ENCODE results near the gene ZNF37A.
"Not testable (repeated sequence)": the region's sequence is repeated elsewhere in the genome, so short reads cannot be mapped to it uniquely, and the experiment has no call there.

ZNF37A gene

DNA sequence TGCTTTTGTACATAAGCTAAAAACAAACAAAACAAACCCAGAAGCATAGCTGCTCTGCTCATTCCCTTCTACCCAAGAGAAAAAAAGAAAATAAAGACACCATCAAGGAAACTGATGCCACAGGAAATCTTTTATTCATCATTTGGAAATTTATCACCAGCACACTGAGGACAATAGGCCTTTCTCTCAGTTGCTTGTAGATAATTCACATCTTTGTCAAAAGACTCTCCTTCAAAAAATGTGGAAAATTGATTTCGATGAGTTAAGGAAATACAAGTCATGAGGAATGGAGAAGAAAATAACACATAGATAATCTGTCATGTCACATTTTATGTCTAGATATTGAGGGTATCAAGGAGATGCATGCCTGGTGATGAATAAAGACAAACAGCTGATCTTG is 53.5 kb downstream of the ZNF37A start:
- DNase-seq (ENCODE audit: low read depth in 2 of 2) = no peak

DNA sequence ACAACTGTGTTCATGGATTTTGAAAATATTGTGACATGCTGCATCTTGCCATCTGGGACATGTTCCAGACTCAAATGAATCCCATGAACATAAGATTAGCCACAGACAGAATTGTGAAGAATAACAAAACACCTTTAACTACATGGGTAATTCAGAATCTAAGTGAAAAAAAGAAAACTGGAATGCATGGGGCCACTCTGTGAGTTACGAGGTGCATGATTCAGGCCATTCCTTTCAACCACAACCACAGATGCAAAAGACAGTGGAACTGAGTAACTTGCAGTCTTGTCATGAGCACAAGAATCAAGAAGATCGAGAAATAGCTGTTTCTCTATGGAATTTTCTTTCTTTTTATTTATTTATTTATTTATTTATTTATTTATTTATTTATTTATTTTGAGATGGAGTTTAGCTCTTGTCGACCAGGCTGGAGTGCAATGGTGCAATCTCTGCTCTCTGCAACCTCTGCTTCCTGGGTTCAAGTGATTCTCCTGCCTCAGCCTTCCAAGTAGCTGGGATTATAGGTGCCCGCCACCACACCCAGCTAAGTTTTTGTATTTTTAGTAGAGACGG is 56.8 kb downstream of the ZNF37A start:
- DNase-seq (ENCODE audit: low read depth in 2 of 2) = not testable (repeated sequence)

DNA sequence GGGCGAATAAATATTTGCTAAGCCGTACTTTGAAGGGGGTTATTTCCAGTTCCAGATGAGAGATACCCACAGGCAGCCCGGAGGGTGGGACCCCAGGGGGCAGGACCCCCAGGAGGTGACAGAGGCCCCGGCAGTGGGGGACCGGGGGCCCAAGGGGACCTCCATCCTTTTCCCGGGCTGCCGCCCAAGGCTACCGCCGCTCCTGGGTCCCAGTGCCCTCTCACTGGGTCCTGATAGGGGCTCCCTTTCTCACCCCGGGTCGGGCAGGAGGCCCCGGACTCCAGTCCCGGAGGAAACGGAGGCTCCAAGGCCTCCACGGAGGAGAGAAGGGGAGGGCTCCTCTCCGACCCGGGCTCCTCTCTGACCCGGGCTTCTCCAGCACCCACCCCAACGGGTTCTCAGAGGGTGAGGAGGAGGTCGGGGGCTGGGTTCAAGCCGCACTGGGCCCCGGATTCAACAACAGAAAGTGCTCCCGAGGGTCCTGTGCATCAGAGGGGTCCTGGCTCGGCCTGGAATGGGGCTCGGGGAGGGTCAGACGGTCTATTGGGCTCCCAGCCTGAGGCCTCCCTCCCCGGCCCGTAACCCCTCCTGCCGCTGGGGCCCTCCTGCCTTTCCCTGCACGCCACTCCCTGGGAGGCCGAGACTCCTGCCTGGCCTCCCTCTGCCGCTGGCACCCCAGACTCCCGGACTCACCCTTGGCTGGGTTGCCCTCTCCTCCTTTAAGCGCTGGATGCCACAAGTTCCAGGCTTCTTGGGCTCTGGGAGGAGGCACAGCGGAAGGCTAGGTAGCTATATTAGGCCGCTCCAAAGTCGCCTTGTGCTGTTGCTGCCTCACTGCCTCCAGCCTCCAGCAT is 62.5 kb downstream of the ZNF37A start:
- DNase-seq (ENCODE audit: low read depth in 2 of 2) = no peak

DNA sequence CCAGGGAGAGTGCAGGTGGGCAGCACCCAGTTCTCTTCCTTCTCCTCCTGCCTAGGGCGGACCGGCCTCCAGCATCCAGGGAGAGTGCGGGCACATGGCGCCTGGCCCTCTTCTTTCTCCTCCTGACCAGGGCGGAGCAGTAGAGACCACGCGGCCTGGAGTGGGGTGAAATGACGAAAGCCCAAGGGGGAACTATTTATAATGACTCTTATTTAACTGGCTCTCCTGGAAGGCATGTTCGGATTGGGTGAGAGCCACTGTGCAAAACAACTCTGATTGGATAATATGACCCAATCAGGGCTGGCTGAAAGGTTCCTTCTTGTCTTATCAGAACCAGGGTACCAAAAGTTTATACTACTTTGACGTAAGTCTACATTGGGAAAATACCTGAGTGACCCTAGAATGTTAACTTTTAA is 63.1 kb downstream of the ZNF37A start:
- no peak for DNase-seq (ENCODE audit: low read depth in 2 of 2)

DNA sequence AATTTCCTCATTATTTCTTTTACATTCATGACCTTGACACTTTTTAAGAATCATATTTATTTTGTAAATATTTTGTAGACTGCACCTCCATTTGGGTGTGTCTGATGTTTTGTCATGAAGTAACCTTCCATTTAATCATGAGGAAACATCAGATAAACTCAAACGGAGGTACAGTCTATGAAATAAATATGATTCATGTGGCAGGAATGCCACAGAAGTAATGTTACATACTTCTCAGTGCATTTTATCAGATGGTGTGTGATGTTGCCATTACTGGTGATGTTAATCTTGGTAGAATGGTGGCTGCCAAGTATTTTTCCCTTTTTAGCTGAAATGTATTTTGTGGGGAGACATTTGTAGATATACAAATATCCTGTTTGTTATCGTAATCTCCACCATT is 64.9 kb downstream of the ZNF37A start:
- no peak for DNase-seq (ENCODE audit: low read depth in 2 of 2)

DNA sequence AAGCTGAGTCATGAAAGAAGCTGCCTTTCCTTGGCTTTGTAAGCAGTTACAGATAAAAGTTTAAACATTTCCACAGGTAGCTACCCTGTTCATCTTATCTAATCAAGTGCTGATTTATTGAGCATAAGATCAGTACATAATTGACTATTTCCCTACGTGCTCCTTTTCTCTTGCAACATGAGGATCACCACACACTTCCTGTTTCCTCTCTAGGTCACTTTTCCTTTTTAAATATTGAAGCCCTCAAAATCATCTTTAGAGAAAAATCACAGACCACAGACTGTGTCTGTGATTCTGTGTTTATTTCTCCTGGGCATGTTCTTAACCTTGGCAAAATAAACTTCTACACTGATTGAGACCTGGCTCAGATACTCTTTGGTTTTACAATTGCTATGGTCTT is 69.5 kb downstream of the ZNF37A start:
- no peak for DNase-seq (ENCODE audit: low read depth in 2 of 2)

DNA sequence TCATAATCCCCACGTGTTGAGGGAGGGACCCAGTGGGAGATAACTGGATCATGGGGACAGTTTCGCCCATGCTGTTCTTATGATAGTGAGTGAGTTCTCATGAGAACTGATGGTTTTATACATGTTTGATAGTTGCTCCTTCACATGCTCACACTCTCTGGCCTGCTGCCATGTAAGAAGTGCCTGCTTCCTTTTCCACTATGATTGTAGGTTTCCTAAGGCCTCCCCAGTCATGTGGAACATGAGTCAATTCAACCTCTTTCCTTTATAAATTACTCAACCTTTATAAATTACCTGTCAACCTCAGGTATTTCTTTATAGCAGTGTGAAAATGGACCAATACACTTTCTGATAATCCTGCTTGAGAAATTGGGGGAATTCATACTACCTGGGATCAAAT is 80.2 kb downstream of the ZNF37A start:
- no peak for DNase-seq (ENCODE audit: low read depth in 2 of 2)

DNA sequence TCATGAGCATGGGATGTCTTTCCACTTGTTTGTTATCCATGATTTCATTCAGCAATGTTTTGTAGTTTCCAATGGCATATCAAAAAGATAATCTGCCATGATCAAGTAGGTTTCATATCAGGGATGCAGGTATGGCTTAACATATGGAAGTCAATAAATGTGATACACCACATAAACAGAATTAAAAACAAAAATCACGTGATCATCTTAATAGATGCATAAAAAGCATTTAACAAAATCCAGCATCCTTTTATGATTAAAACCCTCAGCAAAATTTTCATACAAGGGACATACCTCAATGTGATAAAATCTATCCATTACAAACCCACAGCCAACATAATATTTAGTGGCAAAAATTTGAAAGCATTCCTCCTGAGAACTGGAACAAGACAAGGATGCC is 90.3 kb downstream of the ZNF37A start:
- no peak for DNase-seq (ENCODE audit: low read depth in 2 of 2)

Measured in fibroblast of skin of left biceps (primary cell).